GM18868 (cell line): ENCODE results near the gene DACH1.

Experiments
- ATAC-seq: cut with Tn5 transposase; IDR thresholded peaks from one replicate; pipeline ENCODE4 v1.9.1; 2021; ENCODE audit warnings: mild to moderate bottlenecking, moderate library complexity; ENCODE audit not compliant: unreplicated experiment

DACH1 gene

DNA sequence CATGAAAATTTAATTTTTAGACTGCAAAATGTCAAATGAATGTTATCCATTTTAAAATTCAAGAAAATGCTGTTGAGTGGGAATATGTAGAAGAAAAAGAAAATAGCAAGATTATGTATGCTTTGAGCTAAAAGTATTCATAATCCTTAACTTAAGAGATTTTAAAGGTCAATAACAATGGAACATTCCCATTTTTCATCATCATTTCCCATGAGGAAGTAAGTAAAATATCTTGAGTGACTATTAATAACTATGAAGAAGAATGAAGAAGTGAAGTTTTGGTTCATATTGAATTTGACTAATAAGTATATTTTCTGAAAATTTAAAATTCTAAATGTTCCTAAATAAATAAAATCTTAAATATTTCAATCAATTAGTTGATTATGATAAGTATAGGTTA is 273.4 kb downstream of the DACH1 start:
- no peak for ATAC-seq

GRCh38 chr13:71591374-71591773 is 275.6 kb downstream of the DACH1 start:
- ATAC-seq: no peak

- ATAC-seq: no peak
Observed at GRCh38 chr13:71590654-71591148, 276.3 kb downstream of the DACH1 start.

DNA sequence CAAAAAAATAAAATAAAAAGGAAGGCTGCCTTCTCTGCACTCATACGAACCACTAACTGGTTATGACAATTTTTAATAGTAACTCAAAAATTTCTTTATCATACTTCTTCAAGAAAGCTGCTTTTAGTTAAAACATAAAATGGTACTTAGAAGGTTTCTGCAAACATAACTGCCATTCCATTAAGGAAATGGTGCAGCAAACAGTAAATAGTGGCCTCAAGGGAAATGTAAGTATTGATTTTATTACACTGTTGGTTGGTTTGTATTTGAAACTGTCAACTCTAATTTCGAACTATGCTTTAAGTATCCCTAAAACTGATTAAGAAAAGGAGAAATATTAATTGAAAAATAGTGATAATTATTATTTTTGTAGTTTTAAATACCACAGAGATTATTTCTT is 278.0 kb downstream of the DACH1 start:
- no peak for ATAC-seq

- ATAC-seq: no peak
Observed at GRCh38 chr13:71587817-71588216, 279.2 kb downstream of the DACH1 start.

DNA sequence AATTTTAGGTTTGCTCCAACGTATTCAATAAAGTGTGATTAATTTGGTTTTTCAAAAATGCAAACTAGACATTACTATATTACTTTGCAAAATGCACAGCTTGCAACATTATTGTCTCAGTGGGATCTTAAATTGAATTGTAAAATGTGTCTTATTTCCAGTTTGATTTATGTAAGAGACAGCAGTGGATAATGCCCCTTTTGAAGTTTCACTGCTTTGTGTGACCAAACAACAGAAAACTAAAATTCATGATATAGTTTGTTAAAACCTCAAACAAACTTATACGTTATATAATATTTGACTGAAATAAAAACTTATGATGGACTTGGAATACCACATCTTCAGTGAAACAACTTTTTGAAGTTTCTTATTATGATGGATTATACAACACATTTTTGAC is 279.8 kb downstream of the DACH1 start:
- ATAC-seq: no peak

GRCh38 chr13:71583581-71583980 is 283.4 kb downstream of the DACH1 start:
- ATAC-seq: no peak

GRCh38 chr13:71580614-71581013 is 286.4 kb downstream of the DACH1 start:
- ATAC-seq: no peak

- ATAC-seq: no peak
Observed at GRCh38 chr13:71578048-71578447, 289.0 kb downstream of the DACH1 start.

DNA sequence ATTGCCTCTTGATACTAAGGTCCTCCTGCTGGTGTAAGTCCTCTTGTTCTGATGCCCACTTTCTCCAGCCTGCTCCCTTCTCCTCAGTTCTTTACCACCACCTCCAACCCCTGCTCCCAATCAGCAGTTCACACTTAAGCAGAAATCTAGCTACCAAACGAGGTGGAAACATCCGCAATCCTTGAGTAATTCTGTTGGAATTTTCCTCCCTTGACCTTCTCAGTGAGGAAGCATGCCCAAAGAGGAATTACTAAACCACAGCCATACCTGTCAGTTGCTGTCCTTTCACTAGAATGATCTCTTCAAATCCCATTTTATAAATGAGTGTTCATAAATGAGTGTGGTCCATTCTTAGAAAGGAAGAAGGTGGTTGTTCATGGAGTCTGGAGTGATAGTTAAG is 289.9 kb downstream of the DACH1 start:
- no peak for ATAC-seq

DNA sequence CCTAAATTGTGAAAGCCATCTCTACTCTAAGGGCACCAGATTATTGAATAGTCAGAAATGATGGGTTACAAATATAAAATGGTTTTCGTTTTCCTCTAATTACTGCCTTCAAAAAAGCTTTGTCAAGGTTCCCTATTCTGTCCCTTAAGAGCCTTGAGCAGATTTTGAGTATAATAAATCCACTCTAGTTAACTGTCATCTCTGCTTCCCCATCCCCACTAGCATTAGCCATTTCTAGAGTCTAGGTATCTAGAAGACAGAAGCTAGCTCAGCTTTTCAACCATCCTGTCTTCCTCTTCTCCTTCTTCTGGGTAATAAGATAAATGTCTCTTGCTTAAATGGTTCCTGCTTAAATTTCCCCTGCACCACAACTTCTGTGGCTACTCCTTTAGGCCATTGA is 290.4 kb downstream of the DACH1 start:
- ATAC-seq: no peak

DNA sequence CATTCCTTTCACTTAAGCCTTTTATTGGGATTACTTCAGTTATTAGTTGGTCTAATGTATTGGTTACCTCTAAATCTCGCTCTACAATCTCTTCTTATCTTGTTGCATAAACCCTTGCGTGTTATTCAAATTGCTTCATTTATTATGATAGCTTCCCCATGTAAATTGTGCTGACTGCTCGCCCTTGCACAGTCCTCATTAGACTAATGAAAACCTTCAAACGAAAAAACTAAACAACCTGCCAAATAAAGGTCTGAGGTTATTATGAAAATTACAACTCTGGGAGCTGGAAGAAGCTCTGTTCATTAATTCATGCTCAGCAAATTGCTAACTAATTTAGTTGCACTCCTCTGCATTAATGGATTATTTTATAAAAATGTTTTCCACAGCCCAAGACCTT is 320.1 kb downstream of the DACH1 start:
- ATAC-seq: no peak

DNA sequence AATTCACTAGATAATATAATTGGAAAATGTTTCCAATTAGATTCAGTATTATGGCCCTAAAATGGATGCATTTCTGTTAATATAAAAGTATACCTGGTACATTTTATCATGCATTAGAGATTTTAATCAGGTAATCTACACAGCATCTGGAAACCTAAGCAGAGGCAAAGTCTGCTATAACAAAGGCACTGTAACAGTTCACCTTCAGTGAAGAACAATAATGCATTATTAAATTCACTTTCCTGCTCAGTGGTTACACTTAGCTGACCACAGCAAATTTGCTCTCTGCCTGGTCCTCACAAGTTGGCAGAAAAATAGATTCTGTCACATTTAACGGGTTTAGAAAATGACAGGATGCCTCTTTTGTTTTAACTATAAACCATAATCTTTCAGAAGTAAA is 326.9 kb downstream of the DACH1 start:
- ATAC-seq: no peak

DNA sequence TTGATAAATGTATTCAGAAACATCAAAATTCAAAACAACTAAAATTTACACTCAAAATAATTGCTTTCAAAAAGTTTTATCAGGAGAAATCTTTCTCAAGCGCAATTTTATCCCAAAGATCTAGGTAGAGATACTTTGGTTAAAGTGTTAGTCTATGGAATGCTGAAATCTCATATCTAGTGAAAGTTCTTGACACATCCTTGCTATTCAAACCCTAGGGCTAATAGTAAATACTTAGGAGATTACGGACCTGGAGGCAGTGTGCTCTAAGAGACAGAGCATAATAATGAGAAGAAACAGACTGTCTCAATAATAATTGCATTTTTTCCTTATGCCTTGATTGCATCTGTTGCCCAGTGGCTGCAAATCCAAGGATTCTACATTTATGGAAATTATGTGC is 330.8 kb downstream of the DACH1 start:
- no peak for ATAC-seq

DNA sequence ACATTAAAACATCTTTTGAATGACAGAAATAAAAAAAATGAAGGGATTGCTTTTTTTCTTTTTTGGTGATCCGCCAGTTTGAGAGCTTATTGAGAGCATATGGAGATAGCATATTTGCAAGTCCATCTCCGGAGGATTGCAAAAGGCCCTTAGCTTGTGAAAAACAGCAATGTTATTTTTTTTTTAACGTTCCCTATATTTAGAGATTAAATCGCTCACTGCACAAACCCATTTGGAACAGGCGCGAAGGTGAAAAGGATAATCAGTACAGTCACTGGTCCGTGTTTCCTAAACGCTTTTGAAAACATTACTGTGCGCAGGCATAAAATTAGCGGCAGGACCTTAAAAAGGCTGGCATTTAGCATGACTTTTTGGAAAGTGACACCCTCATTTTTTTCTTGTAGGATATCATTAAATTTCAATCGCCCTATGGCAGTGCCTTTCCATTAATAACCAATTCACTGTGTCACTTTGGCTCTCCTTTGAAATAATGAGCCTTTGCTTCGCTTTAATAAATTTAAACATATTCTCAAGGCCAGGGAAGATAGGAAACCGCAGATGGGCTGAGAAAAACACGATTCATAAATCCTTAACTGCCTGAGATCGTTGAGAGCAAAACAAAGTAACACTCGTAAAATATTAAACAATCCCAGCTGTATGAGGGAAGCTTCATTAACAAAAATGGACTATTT is 342.2 kb downstream of the DACH1 start:
- no peak for ATAC-seq

- ATAC-seq: no peak
Observed at GRCh38 chr13:71524245-71524612, 342.8 kb downstream of the DACH1 start.

- no peak for ATAC-seq
Observed at GRCh38 chr13:71522941-71523526, 344.0 kb downstream of the DACH1 start.

GRCh38 chr13:71517004-71517403 is 350.0 kb downstream of the DACH1 start:
- ATAC-seq: no peak

DNA sequence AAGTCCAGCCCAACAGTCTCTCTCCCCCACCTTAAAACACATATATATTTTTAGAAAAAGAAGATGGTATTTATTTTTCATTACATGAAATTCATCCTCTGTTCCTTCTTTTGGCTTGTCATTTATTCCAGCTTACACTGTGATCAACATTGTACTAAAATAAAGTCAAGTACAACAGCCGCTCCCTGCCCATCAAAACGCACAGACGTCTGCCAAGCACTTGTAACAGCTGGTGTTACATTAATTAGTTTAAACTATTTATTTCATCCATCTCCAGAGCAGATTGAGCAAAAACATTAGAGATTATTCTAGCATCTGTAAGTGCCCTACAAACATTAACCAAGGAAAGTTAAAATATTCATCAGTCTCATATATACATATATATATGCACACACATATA is 350.5 kb downstream of the DACH1 start:
- no peak for ATAC-seq

GRCh38 chr13:71515744-71516038 is 351.3 kb downstream of the DACH1 start:
- no peak for ATAC-seq

- ATAC-seq: no peak
Observed at GRCh38 chr13:71514900-71515743, 351.9 kb downstream of the DACH1 start.

DNA sequence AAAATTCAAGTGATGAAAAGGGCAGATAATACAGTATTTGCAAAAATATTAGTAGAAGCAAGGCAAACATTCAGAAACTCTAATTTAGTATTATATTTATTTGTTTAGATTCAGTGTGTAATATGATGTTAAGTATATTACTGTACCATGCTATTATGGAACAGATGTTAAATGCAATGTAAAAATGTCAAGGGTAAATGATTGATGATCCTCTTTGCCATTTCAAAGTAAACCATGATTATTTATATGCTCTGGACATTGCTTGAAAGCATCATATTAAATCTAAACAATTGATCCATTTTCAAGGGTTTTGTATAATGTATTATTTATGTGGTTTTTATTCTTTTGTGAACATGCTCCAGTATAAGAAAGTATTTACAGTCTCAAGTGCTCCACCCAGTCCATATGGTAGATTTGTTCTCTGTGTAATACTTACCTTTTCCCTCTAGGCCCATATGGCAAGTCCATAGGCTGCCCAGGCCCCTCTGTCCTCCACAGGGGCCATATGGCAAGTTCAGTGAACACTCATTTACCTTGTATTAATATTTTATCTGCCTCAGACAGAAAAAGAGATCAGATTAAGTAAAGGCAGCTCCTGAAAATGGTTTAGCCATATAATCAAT is 353.5 kb downstream of the DACH1 start:
- no peak for ATAC-seq
